H9 (cell line): ENCODE data around the gene CHN2. TPM values are rescaled to one million over a fixed set of nuclear protein-coding genes. Genes with fewer than 3 reads are reported as not detected.

Source experiments
- DNase-seq: peaks from one replicate; pipeline ENCODE4 v3.0.0-alpha.2; 2017
- H2AFZ ChIP-seq: one replicate; pipeline ENCODE4 v1.6.1; 2013; ENCODE audit warnings: mild to moderate bottlenecking, low read length, control low read depth, moderate library complexity
- H2AK5ac ChIP-seq: 2 replicates; pipeline ENCODE4 v1.6.1; 2013; ENCODE audit warnings: low read length, control low read depth, mixed read lengths; ENCODE audit not compliant: insufficient read length
- H2BK120ac ChIP-seq: one replicate; pipeline ENCODE4 v1.6.1; 2013; ENCODE audit warnings: low read depth, mild to moderate bottlenecking, low read length, control low read depth, inconsistent platforms; ENCODE audit not compliant: poor library complexity, severe bottlenecking
- H2BK12ac ChIP-seq: 2 replicates; pipeline ENCODE4 v1.6.1; 2013; ENCODE audit warnings: low read length, control low read depth, mixed read lengths, low read depth; ENCODE audit not compliant: insufficient read length
- H2BK15ac ChIP-seq: 2 replicates; pipeline ENCODE4 v1.6.1; 2013; ENCODE audit warnings: low read depth, low read length, control low read depth
- H2BK20ac ChIP-seq: one replicate; pipeline ENCODE4 v1.6.1; 2013; ENCODE audit warnings: low read depth, mild to moderate bottlenecking, low read length, control low read depth, inconsistent platforms; ENCODE audit not compliant: poor library complexity, severe bottlenecking
- H2BK5ac ChIP-seq: 2 replicates; pipeline ENCODE4 v1.6.1; 2013; ENCODE audit warnings: low read length, control low read depth, mixed read lengths; ENCODE audit not compliant: insufficient read length
- H3K14ac ChIP-seq: 2 replicates; pipeline ENCODE4 v1.6.1; 2013; ENCODE audit warnings: low read length, control low read depth; ENCODE audit not compliant: insufficient read depth
- H3K18ac ChIP-seq: 2 replicates; pipeline ENCODE4 v1.6.1; 2013; ENCODE audit warnings: low read depth, mild to moderate bottlenecking, mixed read lengths, low read length, control low read depth; ENCODE audit not compliant: insufficient read length
- H3K23ac ChIP-seq: 2 replicates; pipeline ENCODE4 v1.6.1; 2013; ENCODE audit warnings: low read length, control low read depth, mixed read lengths, low read depth; ENCODE audit not compliant: insufficient read length
- H3K23me2 ChIP-seq: 2 replicates; pipeline ENCODE4 v1.6.1; 2013; ENCODE audit warnings: low read depth, mild to moderate bottlenecking, mixed read lengths, low read length, control low read depth; ENCODE audit not compliant: insufficient read length, poor library complexity, severe bottlenecking
- H3K27ac ChIP-seq: 2 replicates; pipeline ENCODE4 v1.5.1; 2013; ENCODE audit warnings: low read length, control low read depth, mixed read lengths, low read depth; ENCODE audit not compliant: insufficient read length
- H3K27me3 ChIP-seq: 2 replicates; pipeline ENCODE4 v1.6.1; 2013; ENCODE audit warnings: low read length, control low read depth, inconsistent platforms; ENCODE audit not compliant: insufficient read depth
- H3K4ac ChIP-seq: 2 replicates; pipeline ENCODE4 v1.6.1; 2013; ENCODE audit warnings: low read depth, mild to moderate bottlenecking, control low read depth, inconsistent platforms, low read length, moderate library complexity
- H3K4me1 ChIP-seq: 2 replicates; pipeline ENCODE4 v1.6.1; 2013; ENCODE audit warnings: low read length, control low read depth, inconsistent platforms; ENCODE audit not compliant: insufficient read depth
- H3K4me2 ChIP-seq: 2 replicates; pipeline ENCODE4 v1.6.1; 2013; ENCODE audit warnings: low read length, control low read depth, mixed read lengths; ENCODE audit not compliant: insufficient read length, insufficient read depth
- H3K56ac ChIP-seq: 2 replicates; pipeline ENCODE4 v1.6.1; 2013; ENCODE audit warnings: low read depth, mild to moderate bottlenecking, mixed read lengths, low read length, control low read depth; ENCODE audit not compliant: insufficient read length
- H3K79me1 ChIP-seq: 2 replicates; pipeline ENCODE4 v1.6.1; 2013; ENCODE audit warnings: low read depth, mild to moderate bottlenecking, moderate library complexity, low read length, control low read depth, inconsistent platforms; ENCODE audit not compliant: insufficient read depth, poor library complexity, severe bottlenecking
- H3K79me2 ChIP-seq: 2 replicates; pipeline ENCODE4 v1.6.1; 2013; ENCODE audit warnings: low read length, control low read depth, inconsistent platforms; ENCODE audit not compliant: insufficient read depth
- H3K9ac ChIP-seq: 2 replicates; pipeline ENCODE4 v1.6.1; 2013; ENCODE audit warnings: low read length, control low read depth, mixed read lengths; ENCODE audit not compliant: insufficient read length; ENCODE audit errors: extremely low read depth
- H3K9me3 ChIP-seq: one replicate; pipeline ENCODE4 v1.6.1; 2013; ENCODE audit warnings: low read depth, low read length, inconsistent platforms; ENCODE audit not compliant: control insufficient read depth
- H3T11ph ChIP-seq: one replicate; pipeline ENCODE4 v1.6.1; 2013; ENCODE audit warnings: mild to moderate bottlenecking, low read length, control low read depth, inconsistent platforms
- H4K20me1 ChIP-seq: one replicate; pipeline ENCODE4 v1.6.1; 2013; ENCODE audit not compliant: control insufficient read depth, insufficient read length, insufficient read depth
- H4K5ac ChIP-seq: 2 replicates; pipeline ENCODE4 v1.6.1; 2013; ENCODE audit warnings: low read depth, mild to moderate bottlenecking, mixed read lengths, low read length, control low read depth; ENCODE audit not compliant: insufficient read length
- H4K8ac ChIP-seq: replicated peaks from 2 replicates; pipeline ENCODE4 v1.6.1; 2013; ENCODE audit warnings: low read length, control low read depth, mixed read lengths, low read depth; ENCODE audit not compliant: insufficient read length
- H4K91ac ChIP-seq: 2 replicates; pipeline ENCODE4 v1.6.1; 2013; ENCODE audit warnings: low read depth, mild to moderate bottlenecking, moderate library complexity, mixed read lengths, low read length, control low read depth; ENCODE audit not compliant: insufficient read length
- H3K27ac Mint-ChIP-seq, 3 experiments: 2 replicates in 2 of 3; 3 replicates in 1 of 3; pipeline ENCODE4 v1.8.0; 2020 to 2021; ENCODE audit warnings: mixed read lengths in 3 of 3, mild to moderate bottlenecking in 1 of 3, moderate library complexity in 1 of 3
- H3K27me3 Mint-ChIP-seq: 2 replicates; pipeline ENCODE4 v1.8.0; 2021; ENCODE audit warnings: low read depth, mild to moderate bottlenecking, moderate library complexity, mixed read lengths
- H3K36me3 Mint-ChIP-seq, 3 experiments: 2 replicates in 2 of 3; 3 replicates in 1 of 3; pipeline ENCODE4 v1.8.0; 2020 to 2021; ENCODE audit warnings: low read depth in 3 of 3, mixed read lengths in 3 of 3; ENCODE audit not compliant: insufficient read depth in 1 of 3
- H3K4me1 Mint-ChIP-seq, 2 experiments: 2 replicates each; pipeline ENCODE4 v1.8.0; 2020; ENCODE audit warnings: mixed read lengths in 2 of 2
- H3K4me3 Mint-ChIP-seq, 2 experiments: 2 replicates in 1 of 2; 3 replicates in 1 of 2; pipeline ENCODE4 v1.8.0; 2020 to 2021; ENCODE audit warnings: mild to moderate bottlenecking in 2 of 2, mixed read lengths in 2 of 2, moderate library complexity in 1 of 2
- H3K9me3 Mint-ChIP-seq, 2 experiments: 2 replicates in 1 of 2; 3 replicates in 1 of 2; pipeline ENCODE4 v1.8.0; 2020; ENCODE audit warnings: mild to moderate bottlenecking in 2 of 2, mixed read lengths in 2 of 2, moderate library complexity in 1 of 2
- WGBS: extraction: QIAGEN DNeasy Blood & Tissue Kit; methylation state at CpG from one replicate; pipeline ENCODE4 v1.1.7; 2013; ENCODE audit warnings: missing lambda C conversion rate, low lambda C conversion rate, mixed read lengths; ENCODE audit not compliant: insufficient read length; ENCODE audit errors: extremely low coverage; 5-methylcytosine and 5-hydroxymethylcytosine counted together
- total RNA-seq: library from RNA; stranded (reverse); gene quantifications from 2 replicates; pipeline ENCODE4 v1.2.1, GENCODE V29; 2021
- TF ChIP-seq, protein P1 (sequence below): fragments of 200-600 bp; sonication (generic); conservative IDR thresholded peaks from 3 replicates; pipeline ENCODE4 v1.8.0; 2021; ENCODE audit warnings: antibody characterized with exemption, mild to moderate bottlenecking

The CHN2 gene
- total RNA-seq, 1 experiment from 2014 or later, result 3.3 TPM

DNA sequence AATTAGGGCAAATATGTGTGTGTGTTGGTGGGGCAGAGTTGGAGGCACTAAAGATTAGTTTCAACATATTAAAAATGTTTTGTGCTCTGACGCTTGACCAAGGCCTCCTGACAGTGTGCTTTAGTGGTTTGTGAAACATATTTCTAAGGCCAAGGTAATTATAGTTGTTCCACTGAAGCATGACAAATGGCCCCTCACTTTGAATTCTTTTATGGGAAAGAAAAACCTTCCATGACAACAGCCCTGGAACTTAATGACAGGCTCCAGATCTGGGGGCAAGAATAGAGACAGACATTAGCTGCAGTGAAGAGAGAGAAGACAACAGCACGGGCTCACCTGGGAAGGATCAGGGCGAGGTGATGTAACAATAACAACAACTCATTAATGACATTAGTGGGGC is 155.8 kb downstream of the CHN2 start:
- Mint-ChIP-seq H3K4me1 (peaks cover under 1 to 6% of the 10 kb centered on the region in 2 experiments; a peak in 2 of 4 replicates), H3K27ac (no peak overlapping the region), H3K9me3 (no peaks in the 10 kb centered on the region), H3K4me3 (no peak overlapping the region), H3K27me3 (no peaks in the 10 kb centered on the region), H3K36me3 (no peaks in the 10 kb centered on the region)
- Histone ChIP-seq H3K14ac (no peak overlapping the region), H3K56ac (no peak overlapping the region), H3K4ac (no peak overlapping the region), H3K18ac (no peak overlapping the region), H3K23me2 (no peaks in the 10 kb centered on the region), H3T11ph (no peak overlapping the region), H3K4me1 (no peaks in the 10 kb centered on the region), H4K20me1 (no peaks in the 10 kb centered on the region), H3K79me1 (no peaks in the 10 kb centered on the region), H3K27ac (no peak overlapping the region), H3K27me3 (no peaks in the 10 kb centered on the region), H3K23ac (no peak overlapping the region), H2AK5ac (no peak overlapping the region), H4K5ac (no peak overlapping the region), H2BK15ac (no peak overlapping the region), H3K9ac (no peak overlapping the region), H2AFZ (no peak overlapping the region), H4K8ac (no peak overlapping the region), H2BK5ac (no peak overlapping the region), H2BK120ac (no peak overlapping the region), H3K4me2 (no peak overlapping the region), H4K91ac (no peak overlapping the region), H2BK12ac (no peak overlapping the region), H3K9me3 (no peaks in the 10 kb centered on the region), H3K79me2 (0 out of 2 replicates have a peak, but pooled peaks cover 2% of the 10 kb centered on the region), H2BK20ac (no peak overlapping the region)
- TF ChIP-seq, protein P1, sequence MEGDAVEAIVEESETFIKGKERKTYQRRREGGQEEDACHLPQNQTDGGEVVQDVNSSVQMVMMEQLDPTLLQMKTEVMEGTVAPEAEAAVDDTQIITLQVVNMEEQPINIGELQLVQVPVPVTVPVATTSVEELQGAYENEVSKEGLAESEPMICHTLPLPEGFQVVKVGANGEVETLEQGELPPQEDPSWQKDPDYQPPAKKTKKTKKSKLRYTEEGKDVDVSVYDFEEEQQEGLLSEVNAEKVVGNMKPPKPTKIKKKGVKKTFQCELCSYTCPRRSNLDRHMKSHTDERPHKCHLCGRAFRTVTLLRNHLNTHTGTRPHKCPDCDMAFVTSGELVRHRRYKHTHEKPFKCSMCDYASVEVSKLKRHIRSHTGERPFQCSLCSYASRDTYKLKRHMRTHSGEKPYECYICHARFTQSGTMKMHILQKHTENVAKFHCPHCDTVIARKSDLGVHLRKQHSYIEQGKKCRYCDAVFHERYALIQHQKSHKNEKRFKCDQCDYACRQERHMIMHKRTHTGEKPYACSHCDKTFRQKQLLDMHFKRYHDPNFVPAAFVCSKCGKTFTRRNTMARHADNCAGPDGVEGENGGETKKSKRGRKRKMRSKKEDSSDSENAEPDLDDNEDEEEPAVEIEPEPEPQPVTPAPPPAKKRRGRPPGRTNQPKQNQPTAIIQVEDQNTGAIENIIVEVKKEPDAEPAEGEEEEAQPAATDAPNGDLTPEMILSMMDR, result no peak
- DNase-seq, result no peak
- WGBS, result no CpG with 5 or more reads among the region's 3 CpGs
